Gastrocnemius medialis (tissue), 4 donors: ENCODE data around the gene RELT.

Source experiments
- POLR2A ChIP-seq, 2 donors: fragments of 450-650 bp; IDR thresholded peaks; one replicate each; pipeline ENCODE4 v1.6.1; 2017; ENCODE audit warnings: antibody characterized with exemption in 2 of 2, mild to moderate bottlenecking in 2 of 2, moderate library complexity in 2 of 2
- TF ChIP-seq, protein P1 (sequence below), 5 experiments: fragments of 450-650 bp in 3 of 5; fragments of 200-600 bp in 2 of 5; sonication (generic) in 2 of 5; IDR thresholded peaks in 4 of 5; conservative IDR thresholded peaks in 1 of 5; 1 replicate in 4 of 5; 2 replicates in 1 of 5; pipeline ENCODE4 v1.5.1; 2016 to 2019; ENCODE audit warnings: antibody characterized with exemption in 5 of 5, mild to moderate bottlenecking in 3 of 5, moderate library complexity in 3 of 5

DNA sequence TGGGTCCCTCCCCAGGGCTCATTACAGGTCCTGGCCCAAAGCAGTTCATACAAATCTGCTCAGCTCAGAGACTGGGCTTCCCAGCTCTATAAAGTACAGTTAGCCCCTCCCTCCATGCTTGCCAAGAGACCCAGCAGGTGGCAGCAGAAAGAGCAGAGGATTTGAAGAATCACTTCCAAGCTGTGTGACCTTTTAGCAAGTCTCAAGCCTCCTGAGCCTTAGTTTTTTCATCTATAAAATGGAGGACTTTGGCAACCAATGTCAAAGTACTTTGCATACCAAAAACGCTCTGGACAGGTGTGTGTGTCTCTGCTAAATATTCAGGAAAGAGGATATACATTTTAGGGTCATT is 26.6 kb downstream of the RELT start:
- TF ChIP-seq, protein P1, sequence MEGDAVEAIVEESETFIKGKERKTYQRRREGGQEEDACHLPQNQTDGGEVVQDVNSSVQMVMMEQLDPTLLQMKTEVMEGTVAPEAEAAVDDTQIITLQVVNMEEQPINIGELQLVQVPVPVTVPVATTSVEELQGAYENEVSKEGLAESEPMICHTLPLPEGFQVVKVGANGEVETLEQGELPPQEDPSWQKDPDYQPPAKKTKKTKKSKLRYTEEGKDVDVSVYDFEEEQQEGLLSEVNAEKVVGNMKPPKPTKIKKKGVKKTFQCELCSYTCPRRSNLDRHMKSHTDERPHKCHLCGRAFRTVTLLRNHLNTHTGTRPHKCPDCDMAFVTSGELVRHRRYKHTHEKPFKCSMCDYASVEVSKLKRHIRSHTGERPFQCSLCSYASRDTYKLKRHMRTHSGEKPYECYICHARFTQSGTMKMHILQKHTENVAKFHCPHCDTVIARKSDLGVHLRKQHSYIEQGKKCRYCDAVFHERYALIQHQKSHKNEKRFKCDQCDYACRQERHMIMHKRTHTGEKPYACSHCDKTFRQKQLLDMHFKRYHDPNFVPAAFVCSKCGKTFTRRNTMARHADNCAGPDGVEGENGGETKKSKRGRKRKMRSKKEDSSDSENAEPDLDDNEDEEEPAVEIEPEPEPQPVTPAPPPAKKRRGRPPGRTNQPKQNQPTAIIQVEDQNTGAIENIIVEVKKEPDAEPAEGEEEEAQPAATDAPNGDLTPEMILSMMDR (IDR thresholded peaks at IDR 0.05 in 4 of 5, conservative IDR thresholded peaks at IDR 0.05 in 1 of 5), result no peak
- no peak for TF ChIP-seq POLR2A (IDR thresholded peaks at IDR 0.05)
